ENCODE results near the gene ZNF879.

The ZNF879 gene

DNA sequence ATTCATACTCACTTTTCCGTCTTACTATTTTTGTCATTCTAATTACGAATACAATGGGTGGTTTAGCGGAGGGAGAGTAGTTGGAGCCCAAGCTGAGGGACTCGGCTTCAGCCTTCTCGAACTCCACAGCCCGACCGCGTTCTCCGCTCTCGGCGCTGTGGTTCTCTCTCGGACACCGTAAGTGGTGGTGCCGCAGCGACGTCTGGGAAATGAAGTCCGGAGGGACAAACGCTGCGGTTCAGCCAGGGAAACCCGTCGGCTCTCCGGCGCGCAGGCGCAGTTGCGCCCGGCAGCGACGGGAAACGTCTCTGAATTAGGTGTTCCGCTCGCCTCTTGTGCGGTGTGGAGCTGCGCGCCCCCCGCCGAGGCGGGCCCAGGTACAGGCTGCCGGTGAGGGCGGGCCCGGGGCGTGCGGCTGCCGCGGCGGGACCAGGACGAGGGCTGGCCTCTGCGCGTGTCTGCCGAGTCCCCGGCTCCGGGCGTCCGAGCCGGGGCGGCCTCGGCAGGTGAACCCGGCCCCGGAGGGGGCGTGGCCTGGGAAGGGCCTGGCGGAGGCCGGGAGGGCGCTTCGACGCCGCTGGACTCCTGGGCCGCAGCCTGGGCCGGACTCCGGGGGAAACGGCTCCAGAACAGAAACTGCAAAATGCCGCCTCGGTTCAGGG is at the start of gene ZNF879:
Gene ZNF879 (plus strand): TSS at position 277 of the 662 bp plus-strand sequence. CDS start 1,201 bp downstream, outside the sequence.
- H3K9ac ChIP-seq (ENCODE audit: low read length): no peak within 1 kb of the TSS
- no peaks in the 10 kb centered on the region for H3K4me1 ChIP-seq (ENCODE audit: insufficient read depth, low read length, severe bottlenecking)
- H3K4me2 ChIP-seq (ENCODE audit: low read length): no peak within 1 kb of the TSS
- no peaks in the 10 kb centered on the region for H4K20me1 ChIP-seq (ENCODE audit: insufficient read depth, low read length)
- no peak within 1 kb of the TSS for H3K4me3 ChIP-seq (ENCODE audit: low read depth, low read length, poor library complexity, severe bottlenecking)
- H3F3A ChIP-seq (ENCODE audit: insufficient read depth, low read length): no peaks in the 10 kb centered on the region
- H3K9me3 ChIP-seq (ENCODE audit: low read length): no peaks in the 10 kb centered on the region
- no peaks in the 10 kb centered on the region for H3K27me3 ChIP-seq (ENCODE audit: insufficient read depth, low read length)
- no peaks in the 10 kb centered on the region for H3K79me2 ChIP-seq (ENCODE audit: insufficient read depth, low read length)
- TF ChIP-seq, protein P1, sequence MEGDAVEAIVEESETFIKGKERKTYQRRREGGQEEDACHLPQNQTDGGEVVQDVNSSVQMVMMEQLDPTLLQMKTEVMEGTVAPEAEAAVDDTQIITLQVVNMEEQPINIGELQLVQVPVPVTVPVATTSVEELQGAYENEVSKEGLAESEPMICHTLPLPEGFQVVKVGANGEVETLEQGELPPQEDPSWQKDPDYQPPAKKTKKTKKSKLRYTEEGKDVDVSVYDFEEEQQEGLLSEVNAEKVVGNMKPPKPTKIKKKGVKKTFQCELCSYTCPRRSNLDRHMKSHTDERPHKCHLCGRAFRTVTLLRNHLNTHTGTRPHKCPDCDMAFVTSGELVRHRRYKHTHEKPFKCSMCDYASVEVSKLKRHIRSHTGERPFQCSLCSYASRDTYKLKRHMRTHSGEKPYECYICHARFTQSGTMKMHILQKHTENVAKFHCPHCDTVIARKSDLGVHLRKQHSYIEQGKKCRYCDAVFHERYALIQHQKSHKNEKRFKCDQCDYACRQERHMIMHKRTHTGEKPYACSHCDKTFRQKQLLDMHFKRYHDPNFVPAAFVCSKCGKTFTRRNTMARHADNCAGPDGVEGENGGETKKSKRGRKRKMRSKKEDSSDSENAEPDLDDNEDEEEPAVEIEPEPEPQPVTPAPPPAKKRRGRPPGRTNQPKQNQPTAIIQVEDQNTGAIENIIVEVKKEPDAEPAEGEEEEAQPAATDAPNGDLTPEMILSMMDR (IDR thresholded peaks at IDR 0.05; ENCODE audit: low read length): no peak
- TF ChIP-seq EZH2 (IDR thresholded peaks at IDR 0.05; ENCODE audit: borderline replicate concordance, low read length): no peak
- no peak within 1 kb of the TSS for H2AFZ ChIP-seq (ENCODE audit: low read length)
- H3K27ac ChIP-seq (ENCODE audit: low read depth, low read length, poor library complexity, severe bottlenecking): no peak within 1 kb of the TSS
- H3K36me3 ChIP-seq (ENCODE audit: insufficient read depth, low read length): no peaks in the 10 kb centered on the region
- H3K9me2 ChIP-seq (ENCODE audit: low read depth, low read length): no peaks in the 10 kb centered on the region

GRCh38 chr5:178981381-178981780 is 42.2 kb upstream of the ZNF879 start:
- H3F3A ChIP-seq (ENCODE audit: insufficient read depth, low read length): no peaks in the 10 kb centered on the region
- no peak overlapping the region for H3K9ac ChIP-seq (ENCODE audit: low read length)
- no peak overlapping the region for H3K4me2 ChIP-seq (ENCODE audit: low read length)
- H4K20me1 ChIP-seq (ENCODE audit: insufficient read depth, low read length): no peaks in the 10 kb centered on the region
- no peaks in the 10 kb centered on the region; the same call in 1 of the 2 replicates for H3K27me3 ChIP-seq (ENCODE audit: insufficient read depth, low read length)
- no peak overlapping the region for H3K4me3 ChIP-seq (ENCODE audit: low read depth, low read length, poor library complexity, severe bottlenecking)
- no peaks in the 10 kb centered on the region for H3K4me1 ChIP-seq (ENCODE audit: insufficient read depth, low read length, severe bottlenecking)
- no peak overlapping the region for H2AFZ ChIP-seq (ENCODE audit: low read length)
- no peak overlapping the region for H3K27ac ChIP-seq (ENCODE audit: low read depth, low read length, poor library complexity, severe bottlenecking)
- H3K36me3 ChIP-seq (ENCODE audit: insufficient read depth, low read length): no peaks in the 10 kb centered on the region
- TF ChIP-seq, protein P1 (IDR thresholded peaks at IDR 0.05; ENCODE audit: low read length): no peak
- no peak for TF ChIP-seq EZH2 (IDR thresholded peaks at IDR 0.05; ENCODE audit: borderline replicate concordance, low read length)
- H3K9me2 ChIP-seq (ENCODE audit: low read depth, low read length): no peaks in the 10 kb centered on the region
- H3K79me2 ChIP-seq (ENCODE audit: insufficient read depth, low read length): no peaks in the 10 kb centered on the region
- no peaks in the 10 kb centered on the region for H3K9me3 ChIP-seq (ENCODE audit: low read length)

- no peak overlapping the region for H3K27ac ChIP-seq (ENCODE audit: low read depth, low read length, poor library complexity, severe bottlenecking)
- no peak overlapping the region for H3K4me3 ChIP-seq (ENCODE audit: low read depth, low read length, poor library complexity, severe bottlenecking)
- no peaks in the 10 kb centered on the region for H3K4me1 ChIP-seq (ENCODE audit: insufficient read depth, low read length, severe bottlenecking)
- no peaks in the 10 kb centered on the region for H3K36me3 ChIP-seq (ENCODE audit: insufficient read depth, low read length)
- no peaks in the 10 kb centered on the region for H3K27me3 ChIP-seq (ENCODE audit: insufficient read depth, low read length)
- no peaks in the 10 kb centered on the region for H3F3A ChIP-seq (ENCODE audit: insufficient read depth, low read length)
- no peak overlapping the region for H2AFZ ChIP-seq (ENCODE audit: low read length)
- no peaks in the 10 kb centered on the region for H3K79me2 ChIP-seq (ENCODE audit: insufficient read depth, low read length)
- H3K4me2 ChIP-seq (ENCODE audit: low read length): no peak overlapping the region
- no peaks in the 10 kb centered on the region for H3K9me3 ChIP-seq (ENCODE audit: low read length)
- H3K9ac ChIP-seq (ENCODE audit: low read length): no peak overlapping the region
- H4K20me1 ChIP-seq (ENCODE audit: insufficient read depth, low read length): no peaks in the 10 kb centered on the region
- H3K9me2 ChIP-seq (ENCODE audit: low read depth, low read length): no peaks in the 10 kb centered on the region
- TF ChIP-seq, protein P1 (IDR thresholded peaks at IDR 0.05; ENCODE audit: low read length): no peak
- no peak for TF ChIP-seq EZH2 (IDR thresholded peaks at IDR 0.05; ENCODE audit: borderline replicate concordance, low read length)
Measured at GRCh38 chr5:178982941-178983340, 40.7 kb upstream of the ZNF879 start.
